HepG2 (cell line): Measurements from ENCODE around the gene SPRR3. TPM values are rescaled to one million over a fixed set of nuclear protein-coding genes. Genes with fewer than 3 reads are reported as not detected.
"Not testable (repeated sequence)": the region's sequence is repeated elsewhere in the genome, so short reads cannot be mapped to it uniquely, and the experiment has no call there.

ENCODE experiments used
- ATAC-seq: fragments of 200-7000 bp; cut with Tn5 transposase; 3 replicates; pipeline ENCODE4 v1.9.1; 2020; ENCODE audit warnings: mild to moderate bottlenecking, moderate library complexity
- BruUV-seq: library from RNA; stranded (reverse); fragments of 400-500 nt; replicated peaks from 2 replicates; lab custom pipeline; 2021; lab: Mats Ljungman, UMichigan
- CTCF ChIA-PET: fragments of 300-600 bp; formaldehyde crosslinking; extraction: SDS; loops from one replicate; lab custom pipeline; 2021; ENCODE audit warnings: low total read pairs, inconsistent platforms, low intra/inter-chr PET ratio; lab: Yijun Ruan, JAX
- POLR2A ChIA-PET: fragments of 350-600 bp; sonication (Branson Sonifier 250); formaldehyde crosslinking; loops from one replicate; lab custom pipeline; 2020; ENCODE audit warnings: antibody characterized with exemption, inconsistent platforms; lab: Yijun Ruan, JAX
- DNase-seq: peaks from one replicate; pipeline ENCODE4 v3.0.0-alpha.2; 2015; ENCODE audit warnings: low spot score
- FAIRE-seq: peaks from 3 replicates; lab custom pipeline; 2011; peaks lifted over from hg19 to GRCh38; lab: Jason Lieb, UNC
- H2AFZ ChIP-seq: one replicate; pipeline ENCODE4 v1.6.1; 2011; ENCODE audit warnings: low read length, inconsistent platforms
- H3K27ac ChIP-seq: fragments of 300-600 bp; 3 replicates; pipeline ENCODE4 v1.8.0; 2011; ENCODE audit warnings: mixed run types, mild to moderate bottlenecking, mixed read lengths, low read length, inconsistent platforms; ENCODE audit not compliant: insufficient read depth; ENCODE audit errors: extremely low read length
- H3K27me3 ChIP-seq, 2 experiments: fragments of 200-600 bp in 1 of 2; 2 replicates in 1 of 2; 3 replicates in 1 of 2; pipeline versions ENCODE4 v1.6.0 to v1.8.0; 2011; ENCODE audit warnings: low read length in 2 of 2, mild to moderate bottlenecking in 2 of 2, moderate library complexity in 2 of 2, inconsistent platforms in 1 of 2; ENCODE audit not compliant: insufficient read depth in 2 of 2, control insufficient read depth in 1 of 2
- H3K36me3 ChIP-seq, 2 experiments: fragments of 200-600 bp in 1 of 2; replicated peaks in 1 of 2; 2 replicates in 1 of 2; 3 replicates in 1 of 2; pipeline versions ENCODE4 v1.5.1 to v1.8.0; 2011; ENCODE audit warnings: low read length in 2 of 2, inconsistent platforms in 1 of 2; ENCODE audit not compliant: insufficient read depth in 2 of 2, control insufficient read depth in 1 of 2
- H3K4me1 ChIP-seq: 2 replicates; pipeline ENCODE4 v1.5.1; 2012; ENCODE audit warnings: low read length, inconsistent platforms; ENCODE audit not compliant: insufficient read depth
- H3K4me2 ChIP-seq: 2 replicates; pipeline ENCODE4 v1.6.0; 2011; ENCODE audit warnings: low read depth, low read length, inconsistent platforms
- H3K4me3 ChIP-seq, 3 experiments: fragments of 200-600 bp in 1 of 3; sonication (generic), shearing (Covaris generic) in 1 of 3; replicated peaks in 1 of 3; 2 replicates each; pipeline ENCODE4 v1.5.1; 2011 to 2016; ENCODE audit warnings: low read length in 3 of 3, inconsistent platforms in 2 of 3, low read depth in 2 of 3, mild to moderate bottlenecking in 2 of 3, control low read depth in 1 of 3, mixed read lengths in 1 of 3; ENCODE audit not compliant: insufficient read depth in 1 of 3
- H3K79me2 ChIP-seq: one replicate; pipeline ENCODE4 v1.6.1; 2011; ENCODE audit warnings: low read length, inconsistent platforms; ENCODE audit not compliant: insufficient read depth
- H3K9ac ChIP-seq: 2 replicates; pipeline ENCODE4 v1.6.0; 2011; ENCODE audit warnings: mild to moderate bottlenecking, low read depth, low read length, inconsistent platforms; ENCODE audit not compliant: insufficient read depth
- H3K9me3 ChIP-seq: 2 replicates; pipeline ENCODE4 v1.5.1; 2012; ENCODE audit warnings: mild to moderate bottlenecking, low read length
- H4K20me1 ChIP-seq: 2 replicates; pipeline ENCODE4 v1.6.0; 2011; ENCODE audit warnings: inconsistent platforms, mild to moderate bottlenecking, low read length, moderate library complexity; ENCODE audit not compliant: insufficient read depth
- ATF7-NPFF ChIP-seq: sonication (generic); formaldehyde crosslinking; IDR thresholded peaks from 2 replicates; pipeline ENCODE4 v1.8.1; 2023; ENCODE audit warnings: mild to moderate bottlenecking, low read depth, missing genetic modification reagents, moderate library complexity
- ESRRA ChIP-seq: sonication (generic); formaldehyde crosslinking; IDR thresholded peaks from 2 replicates; pipeline ENCODE4 v1.5.1; 2020; ENCODE audit warnings: mild to moderate bottlenecking, low read depth, missing genetic modification reagents
- SIN3A ChIP-seq: IDR thresholded peaks from 2 replicates; pipeline ENCODE4 v1.6.1; 2011; ENCODE audit warnings: low read depth, mild to moderate bottlenecking, control low read depth, low read length, borderline replicate concordance
- SNAPC4 ChIP-seq: sonication (generic); formaldehyde crosslinking; IDR thresholded peaks from 2 replicates; pipeline ENCODE4 v1.4.0; 2020; ENCODE audit warnings: mild to moderate bottlenecking, missing genetic modification reagents
- TAF15 ChIP-seq: fragments of 200-400 bp; formaldehyde crosslinking; IDR thresholded peaks from one replicate; pipeline ENCODE4 v1.6.1; 2018; ENCODE audit warnings: mild to moderate bottlenecking, low read depth, low read length; ENCODE audit not compliant: poor library complexity, severe bottlenecking
- ZBTB2 ChIP-seq: sonication (generic); formaldehyde crosslinking; IDR thresholded peaks from 2 replicates; pipeline ENCODE4 v1.8.0; 2022; ENCODE audit warnings: low read depth, missing genetic modification reagents
- ZBTB49 ChIP-seq: sonication (generic); formaldehyde crosslinking; IDR thresholded peaks from 2 replicates; pipeline ENCODE4 v1.4.0; 2020; ENCODE audit warnings: missing genetic modification reagents, borderline replicate concordance
- ZNF549 ChIP-seq: sonication (generic); formaldehyde crosslinking; IDR thresholded peaks from 2 replicates; pipeline ENCODE4 v1.5.0; 2020; ENCODE audit warnings: missing genetic modification reagents
- ZNF788 ChIP-seq: sonication (generic); formaldehyde crosslinking; IDR thresholded peaks from 2 replicates; pipeline ENCODE4 v1.5.0; 2020; ENCODE audit warnings: mild to moderate bottlenecking, missing genetic modification reagents, borderline replicate concordance
- WGBS: methylation state at CpG from one replicate; pipeline ENCODE4 v1.1.6; 2017; ENCODE audit warnings: low lambda C conversion rate; 5-methylcytosine and 5-hydroxymethylcytosine counted together
- in situ Hi-C: cut with HindIII; loops from 2 replicates; pipeline ENCODE4 v1.10.0; 2017; ENCODE audit warnings: low pct_unique_long_range_greater_than_20kb; ENCODE audit not compliant: extremely low pct_ligation_motif_present
- intact Hi-C: fragments of 100-400 bp; cut with micrococcal nuclease; formaldehyde crosslinking; loops from one replicate; pipeline ENCODE4 v1.10.0; 2022; ENCODE audit not compliant: unreplicated experiment
- polyA plus RNA-seq, 8 experiments: library from polyadenylated mRNA; depleted of rRNA in 3 of 8; stranded (reverse) in 7 of 8; unstranded in 1 of 8; fragments of >200 nt; fragmentation: Illumina TruSeq in 4 of 8; extraction: Trizol in 4 of 8; gene quantifications; 2 replicates each; pipeline versions ENCODE4 v1.2.1 to v1.2.3, GENCODE V29; 2011 to 2016; ENCODE audit warnings: low read depth in 4 of 8, missing spikeins in 1 of 8, mixed read lengths in 1 of 8; ENCODE audit not compliant: insufficient read depth in 1 of 8
- total RNA-seq, 5 experiments: library from RNA; depleted of rRNA; stranded (reverse); fragments of >200 nt; fragmentation: Illumina TruSeq; extraction: Trizol; gene quantifications; 2 replicates each; pipeline ENCODE4 v1.2.3, GENCODE V29; 2016; ENCODE audit warnings: low read depth in 1 of 5

SPRR3 gene
- total and polyA plus RNA-seq, 2 of the 13 experiments (the other 11 are each of a cell fraction or from before 2014, with no cell fraction given) = not detected

- FAIRE-seq, H3K4me1 ChIP-seq, intact Hi-C loops, H3K27ac ChIP-seq, H3K27me3 ChIP-seq, H3K9me3 ChIP-seq, ATAC-seq, in situ Hi-C loops, H3K9ac ChIP-seq, DNase-seq, BruUV-seq, H3K4me2 ChIP-seq, POLR2A ChIA-PET, H2AFZ ChIP-seq, CTCF ChIA-PET, H3K79me2 ChIP-seq, H4K20me1 ChIP-seq, H3K4me3 ChIP-seq, H3K36me3 ChIP-seq: not testable (repeated sequence)
- 39% methylated on average over 9 of the region's 9 CpGs for WGBS
These were observed 20.8 kb downstream of the SPRR3 start for GRCh38 chr1:153022340-153022739.

GRCh38 chr1:153023109-153023508, 21.6 kb downstream of the SPRR3 start:
- in situ Hi-C loops (no loop called here), intact Hi-C loops (no loop called here)
- Histone ChIP-seq H4K20me1 (no peaks in the 10 kb centered on the region), H3K4me3 (no peak overlapping the region), H3K4me2 (no peak overlapping the region; the same call in 1 of the 2 replicates), H3K9ac (no peak overlapping the region), H3K79me2 (no peaks in the 10 kb centered on the region), H2AFZ (no peak overlapping the region), H3K36me3 (no peaks in the 10 kb centered on the region), H3K27me3 (no peaks in the 10 kb centered on the region), H3K27ac (no peak overlapping the region), H3K4me1 (no peaks in the 10 kb centered on the region), H3K9me3 (no peaks in the 10 kb centered on the region)
- ChIA-PET CTCF (no interaction called here), POLR2A (no interaction called here)
- FAIRE-seq (no peak), ATAC-seq (no peak), DNase-seq (no peak)
- 23% methylated on average over 3 of the region's 7 CpGs for WGBS
- BruUV-seq = no TSS peak
- TF ChIP-seq ATF7-NPFF (CRISPR knock-in tag) (no peak), ZBTB49 (CRISPR knock-in tag) (no peak), ZNF788 (CRISPR knock-in tag) (no peak), ZBTB2 (CRISPR knock-in tag) (no peak), TAF15 (no peak), ZNF549 (no peak), SNAPC4 (CRISPR knock-in tag) (no peak), SIN3A (no peak), ESRRA (CRISPR knock-in tag) (no peak)
